Subcutaneous adipose tissue (tissue), 4 donors: ENCODE measurements around the gene SRPRB. TPM values are rescaled to one million over a fixed set of nuclear protein-coding genes. Genes with fewer than 3 reads are reported as not detected.

Experiments used
- total RNA-seq, 4 donors: library from RNA; depleted of rRNA; stranded (reverse); fragments of >200 nt; gene quantifications; one replicate each; pipeline ENCODE4 v1.1.0, GENCODE V29; 2016
- TF ChIP-seq, protein P1 (sequence below): fragments of 450-650 bp; IDR thresholded peaks from one replicate; pipeline ENCODE4 v1.5.1; 2016; ENCODE audit warnings: low read depth, mild to moderate bottlenecking, control low read depth, antibody characterized with exemption, moderate library complexity

SRPRB gene
- total RNA-seq, 4 donors from 2014 or later = 13.7 to 26.9 (median 23.8) TPM

- TF ChIP-seq, protein P1, sequence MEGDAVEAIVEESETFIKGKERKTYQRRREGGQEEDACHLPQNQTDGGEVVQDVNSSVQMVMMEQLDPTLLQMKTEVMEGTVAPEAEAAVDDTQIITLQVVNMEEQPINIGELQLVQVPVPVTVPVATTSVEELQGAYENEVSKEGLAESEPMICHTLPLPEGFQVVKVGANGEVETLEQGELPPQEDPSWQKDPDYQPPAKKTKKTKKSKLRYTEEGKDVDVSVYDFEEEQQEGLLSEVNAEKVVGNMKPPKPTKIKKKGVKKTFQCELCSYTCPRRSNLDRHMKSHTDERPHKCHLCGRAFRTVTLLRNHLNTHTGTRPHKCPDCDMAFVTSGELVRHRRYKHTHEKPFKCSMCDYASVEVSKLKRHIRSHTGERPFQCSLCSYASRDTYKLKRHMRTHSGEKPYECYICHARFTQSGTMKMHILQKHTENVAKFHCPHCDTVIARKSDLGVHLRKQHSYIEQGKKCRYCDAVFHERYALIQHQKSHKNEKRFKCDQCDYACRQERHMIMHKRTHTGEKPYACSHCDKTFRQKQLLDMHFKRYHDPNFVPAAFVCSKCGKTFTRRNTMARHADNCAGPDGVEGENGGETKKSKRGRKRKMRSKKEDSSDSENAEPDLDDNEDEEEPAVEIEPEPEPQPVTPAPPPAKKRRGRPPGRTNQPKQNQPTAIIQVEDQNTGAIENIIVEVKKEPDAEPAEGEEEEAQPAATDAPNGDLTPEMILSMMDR = no peak
These were observed 52.2 kb downstream of the SRPRB start for GRCh38 chr3:133857767-133858166.

GRCh38 chr3:133859381-133860234 lies 54.0 kb downstream of the SRPRB start:
- TF ChIP-seq, protein P1 = no peak

GRCh38 chr3:133860519-133860918 lies 54.9 kb downstream of the SRPRB start:
- TF ChIP-seq, protein P1 = no peak

DNA sequence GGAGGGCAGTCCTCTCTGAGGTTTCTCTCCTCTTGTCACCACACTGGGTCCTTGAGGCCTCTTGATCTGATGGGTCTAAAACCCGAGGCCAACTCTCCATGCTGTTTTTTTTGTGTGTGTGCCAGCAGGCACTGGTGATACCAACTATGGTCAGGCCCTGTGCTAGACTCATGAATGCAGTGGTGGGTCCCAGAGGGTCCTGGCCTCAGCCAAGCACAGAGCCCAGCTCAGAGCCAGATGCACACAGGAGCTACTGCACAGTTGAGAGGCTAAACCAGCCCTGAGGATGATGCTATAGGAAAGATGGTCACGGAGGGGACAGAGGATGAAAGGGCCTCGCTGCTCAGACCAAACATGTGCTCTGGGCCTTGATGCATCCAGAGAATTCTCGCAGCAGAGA lies 56.5 kb downstream of the SRPRB start:
- TF ChIP-seq, protein P1 = no peak

GRCh38 chr3:133863911-133864310 lies 58.3 kb downstream of the SRPRB start:
- TF ChIP-seq, protein P1 = no peak

- TF ChIP-seq, protein P1 = no peak
These were observed 59.0 kb downstream of the SRPRB start for GRCh38 chr3:133864616-133865015.

DNA sequence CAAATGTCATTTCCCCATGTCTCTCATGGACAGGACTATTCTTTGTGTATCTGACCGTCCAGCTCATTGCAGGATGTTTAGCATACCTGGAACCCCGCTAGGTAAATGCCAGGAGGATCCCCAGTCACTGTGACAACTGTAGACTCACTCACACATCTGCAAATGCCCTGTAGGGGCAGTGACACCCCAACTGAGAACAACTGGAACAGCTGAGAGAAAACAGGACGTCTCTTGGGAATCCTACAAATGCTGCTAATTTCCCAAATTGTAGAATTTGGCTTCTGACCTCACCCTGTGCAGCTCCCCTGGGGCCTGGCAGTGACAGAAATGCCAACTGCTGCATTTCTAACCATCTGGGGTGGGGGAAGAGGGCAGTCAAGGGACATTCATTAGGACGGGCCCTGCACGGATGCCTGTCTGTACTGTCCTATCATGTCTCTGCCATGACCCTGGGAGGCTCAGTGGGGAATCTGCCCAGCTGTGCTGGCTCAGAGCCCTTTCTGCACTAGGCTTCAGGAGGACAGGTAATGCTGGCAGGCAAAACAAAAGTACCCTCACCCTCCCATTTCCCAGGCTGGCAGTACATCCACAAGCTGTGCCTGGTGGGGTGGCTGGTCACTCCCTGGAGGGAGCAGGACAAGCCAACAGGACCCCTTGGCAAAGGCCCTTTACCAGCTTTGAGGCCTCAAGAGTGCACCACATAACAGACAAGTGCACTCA lies 59.7 kb downstream of the SRPRB start:
- TF ChIP-seq, protein P1 = no peak
